Lower leg skin (tissue), 3 donors: Measurements from ENCODE around the gene TAPBP.

Experiments used
- CTCF ChIP-seq, 3 donors: fragments of 450-650 bp; IDR thresholded peaks; one replicate each; pipeline ENCODE4 v1.5.1; 2016; ENCODE audit warnings: antibody characterized with exemption in 3 of 3, mild to moderate bottlenecking in 3 of 3, moderate library complexity in 2 of 3
- POLR2A ChIP-seq, 2 donors: fragments of 450-650 bp; IDR thresholded peaks; one replicate each; pipeline ENCODE4 v1.6.1; 2016 to 2017; ENCODE audit warnings: antibody characterized with exemption in 2 of 2, mild to moderate bottlenecking in 1 of 2, moderate library complexity in 1 of 2

DNA sequence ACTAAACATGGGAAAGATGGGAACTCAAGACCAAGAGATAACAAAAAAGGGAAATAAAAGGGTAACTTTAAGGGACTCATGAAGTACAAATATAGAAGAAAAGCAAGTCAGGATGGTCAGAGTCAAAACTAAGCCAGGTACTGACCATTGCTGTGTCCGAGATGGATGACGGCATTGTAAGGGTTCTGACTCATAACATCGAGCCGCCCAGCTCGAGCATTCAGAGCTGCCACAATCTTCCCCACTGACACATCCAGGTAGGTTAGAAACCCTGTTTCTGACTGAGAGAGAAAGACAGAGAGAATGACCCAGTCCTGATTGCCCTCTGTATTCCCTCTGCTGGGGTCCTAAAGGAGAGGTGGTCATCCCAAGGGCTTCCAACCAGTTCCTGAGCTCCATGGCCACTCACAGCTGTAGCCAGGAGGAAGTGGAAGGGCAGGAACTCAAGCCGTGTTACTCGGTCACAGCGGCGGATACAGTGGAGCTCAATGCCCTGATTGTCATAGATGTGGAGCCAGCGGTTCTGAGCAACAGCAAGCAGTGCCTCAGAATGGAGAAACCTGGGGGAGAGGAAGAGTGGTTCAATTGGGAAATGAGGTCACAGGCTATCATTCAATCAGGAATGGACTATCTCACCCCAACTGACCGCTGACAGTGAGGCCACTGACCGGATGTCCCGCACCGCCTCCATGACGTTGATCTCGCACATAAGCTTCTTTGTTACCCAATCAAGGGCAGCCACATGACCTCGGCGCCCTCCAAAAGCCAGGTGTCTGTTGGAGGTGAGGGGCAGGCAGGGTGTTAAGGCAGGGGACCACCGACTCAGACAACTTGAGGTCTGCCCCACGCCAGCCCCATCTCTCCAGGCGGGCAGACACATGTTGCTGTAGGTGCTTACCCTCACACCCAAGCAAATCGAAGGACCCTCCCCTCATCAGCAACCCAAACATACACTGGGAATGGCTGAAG is 26.6 kb downstream of the TAPBP start:
- TF ChIP-seq CTCF (IDR thresholded peaks at IDR 0.05): no peak
- TF ChIP-seq POLR2A (IDR thresholded peaks at IDR 0.05): no peak
